GM12878 (cell line): ENCODE data around the gene LMTK3. TPM values are rescaled to one million over a fixed set of nuclear protein-coding genes. Genes with fewer than 3 reads are reported as not detected.

ENCODE experiments used
- ATAC-seq: fragments of 200-7000 bp; cut with Tn5 transposase; 3 replicates; pipeline ENCODE4 v1.9.1; 2020; ENCODE audit warnings: mild to moderate bottlenecking, moderate library complexity
- BruUV-seq: library from RNA; stranded (reverse); fragments of 400-500 nt; replicated peaks from 2 replicates; lab custom pipeline; 2021; lab: Mats Ljungman, UMichigan
- CTCF ChIA-PET: fragments of 300-600 bp; sonication (Branson Sonifier 250); formaldehyde crosslinking; extraction: SDS; loops from one replicate; lab custom pipeline; 2021; ENCODE audit warnings: inconsistent platforms; lab: Yijun Ruan, JAX
- POLR2A ChIA-PET: fragments of 350-600 bp; formaldehyde crosslinking; extraction: SDS; loops from one replicate; lab custom pipeline; 2021; ENCODE audit warnings: inconsistent platforms; lab: Charles Lee
- RAD21 ChIA-PET: fragments of 300-600 bp; sonication (Branson Sonifier 250); formaldehyde crosslinking; loops from one replicate; lab custom pipeline; 2023; ENCODE audit warnings: antibody characterized with exemption; ENCODE audit not compliant: unreplicated experiment; lab: Charles Lee
- SMC1A ChIA-PET: fragments of 300-600 bp; sonication (Branson Sonifier 250); formaldehyde crosslinking; loops from one replicate; lab custom pipeline; 2023; ENCODE audit not compliant: unreplicated experiment, uncharacterized antibody; lab: Charles Lee
- DNase-seq: peaks from one replicate; pipeline ENCODE4 v3.0.0-alpha.2; 2011; ENCODE audit warnings: low read depth, low spot score
- FAIRE-seq: peaks from 3 replicates; lab custom pipeline; 2011; peaks lifted over from hg19 to GRCh38; lab: Jason Lieb, UNC
- H2AFZ ChIP-seq: 2 replicates; pipeline ENCODE4 v1.6.0; 2011; ENCODE audit warnings: low read depth, low read length, control low read depth; ENCODE audit not compliant: control insufficient read depth
- H3K27ac ChIP-seq: 2 replicates; pipeline ENCODE4 v1.5.1; 2011; ENCODE audit warnings: control low read depth; ENCODE audit not compliant: control insufficient read depth, insufficient read depth
- H3K27me3 ChIP-seq, 2 experiments: replicated peaks in 1 of 2; 2 replicates each; pipeline versions ENCODE4 v1.6.0 to v1.6.1; 2011; ENCODE audit warnings: low read length in 1 of 2; ENCODE audit not compliant: control insufficient read depth in 2 of 2, insufficient read depth in 2 of 2
- H3K36me3 ChIP-seq, 2 experiments: 2 replicates each; pipeline ENCODE4 v1.5.1; 2011; ENCODE audit warnings: low read length in 1 of 2; ENCODE audit not compliant: control insufficient read depth in 2 of 2, insufficient read depth in 2 of 2
- H3K4me1 ChIP-seq: 2 replicates; pipeline ENCODE4 v1.6.1; 2011; ENCODE audit warnings: mild to moderate bottlenecking, low read length, moderate library complexity, mixed read lengths; ENCODE audit not compliant: control insufficient read depth, insufficient read depth
- H3K4me2 ChIP-seq: 2 replicates; pipeline ENCODE4 v1.6.0; 2011; ENCODE audit warnings: control low read depth; ENCODE audit not compliant: control insufficient read depth, insufficient read depth
- H3K4me3 ChIP-seq: fragments of 200-600 bp; sonication (generic); 2 replicates; pipeline ENCODE4 v1.5.1; 2016
- H3K79me2 ChIP-seq: 2 replicates; pipeline ENCODE4 v1.6.0; 2011; ENCODE audit warnings: low read length; ENCODE audit not compliant: control insufficient read depth, insufficient read depth
- H3K9ac ChIP-seq: 2 replicates; pipeline ENCODE4 v1.8.0; 2011; ENCODE audit warnings: low read length, control low read depth, mixed read lengths; ENCODE audit not compliant: control insufficient read depth, insufficient read depth
- H3K9me3 ChIP-seq: replicated peaks from 3 replicates; pipeline ENCODE4 v1.5.1; 2011; ENCODE audit warnings: mild to moderate bottlenecking, low read length; ENCODE audit not compliant: control insufficient read depth, insufficient read depth
- H4K20me1 ChIP-seq: 2 replicates; pipeline ENCODE4 v1.6.0; 2011; ENCODE audit not compliant: control insufficient read depth, insufficient read depth
- BACH1 ChIP-seq: fragments of 450-650 bp; IDR thresholded peaks from 2 replicates; pipeline ENCODE4 v1.6.1; 2017; ENCODE audit warnings: mild to moderate bottlenecking, borderline replicate concordance
- CHD4 ChIP-seq: fragments of 200-600 bp; sonication (generic); IDR thresholded peaks from 2 replicates; pipeline ENCODE4 v1.6.1; 2016; ENCODE audit warnings: mild to moderate bottlenecking
- E2F4 ChIP-seq: IDR thresholded peaks from 2 replicates; pipeline ENCODE4 v1.6.1; 2012; ENCODE audit warnings: low read depth, low read length, improper control_type of control experiment
- KDM1A ChIP-seq: fragments of 200-600 bp; sonication (generic); IDR thresholded peaks from 2 replicates; pipeline ENCODE4 v1.6.1; 2016; ENCODE audit warnings: borderline replicate concordance
- MEF2A ChIP-seq: IDR thresholded peaks from 2 replicates; pipeline ENCODE4 v1.6.1; 2011; ENCODE audit warnings: low read depth, mild to moderate bottlenecking, low read length, moderate library complexity; ENCODE audit not compliant: insufficient read depth
- NFIC ChIP-seq: IDR thresholded peaks from 2 replicates; pipeline ENCODE4 v1.6.1; 2012; ENCODE audit warnings: low read depth, mild to moderate bottlenecking, inconsistent platforms, low read length, moderate library complexity
- NFXL1 ChIP-seq: fragments of 450-650 bp; IDR thresholded peaks from 2 replicates; pipeline ENCODE4 v1.6.1; 2017; ENCODE audit warnings: antibody characterized with exemption, mild to moderate bottlenecking, borderline replicate concordance
- PAX8 ChIP-seq: fragments of 450-650 bp; IDR thresholded peaks from 2 replicates; pipeline ENCODE4 v1.6.1; 2017; ENCODE audit warnings: mild to moderate bottlenecking, moderate library complexity
- POLR2A ChIP-seq: IDR thresholded peaks from 2 replicates; pipeline ENCODE4 v1.6.1; 2011; ENCODE audit warnings: low read depth, mild to moderate bottlenecking, low read length
- POLR2AphosphoS2 ChIP-seq: IDR thresholded peaks from 2 replicates; pipeline ENCODE4 v1.6.1; 2011; ENCODE audit warnings: low read depth, mild to moderate bottlenecking, low read length, improper control_type of control experiment, moderate library complexity
- RCOR1 ChIP-seq: conservative IDR thresholded peaks from 2 replicates; pipeline ENCODE4 v1.6.1; 2012; ENCODE audit warnings: low read depth, low read length, improper control_type of control experiment
- RELA ChIP-seq: fragments of 450-650 bp; IDR thresholded peaks from 2 replicates; pipeline ENCODE4 v1.8.0; 2014; ENCODE audit warnings: borderline replicate concordance; ENCODE audit not compliant: partially characterized antibody
- SMARCA5 ChIP-seq: fragments of 450-650 bp; IDR thresholded peaks from 2 replicates; pipeline ENCODE4 v1.6.1; 2017; ENCODE audit warnings: mild to moderate bottlenecking
- SP1 ChIP-seq: IDR thresholded peaks from one replicate; pipeline ENCODE4 v1.6.1; 2011; ENCODE audit warnings: low read depth, low read length
- ZBTB11 ChIP-seq: fragments of 450-650 bp; formaldehyde crosslinking; IDR thresholded peaks from 2 replicates; pipeline ENCODE4 v1.5.0; 2022; ENCODE audit warnings: mild to moderate bottlenecking, missing genetic modification characterization
- ZNF384 ChIP-seq: IDR thresholded peaks from 2 replicates; pipeline ENCODE4 v1.6.1; 2012; ENCODE audit warnings: low read depth, mild to moderate bottlenecking, low read length, improper control_type of control experiment, borderline replicate concordance
- WGBS: methylation state at CpG from one replicate; pipeline ENCODE4 v1.1.6; 2016; ENCODE audit warnings: low lambda C conversion rate; ENCODE audit not compliant: insufficient replicate concordance, insufficient coverage; ENCODE audit errors: missing lambda C conversion rate; 5-methylcytosine and 5-hydroxymethylcytosine counted together
- in situ Hi-C: fragments of 300-500 bp; cut with MboI; formaldehyde crosslinking; loops from 9 replicates; pipeline ENCODE4 v1.14.3; 2018; ENCODE audit warnings: mixed read lengths
- intact Hi-C: fragments of 100-400 bp; cut with micrococcal nuclease; formaldehyde crosslinking; loops from one replicate; pipeline ENCODE4 v1.14.2; 2022; ENCODE audit not compliant: unreplicated experiment
- polyA plus RNA-seq, 11 experiments: library from polyadenylated mRNA; depleted of rRNA in 4 of 11; unstranded in 6 of 11; stranded (reverse) in 5 of 11; fragments of >200 nt; fragmentation: Nextera tagmentation in 4 of 11; fragmentation: Illumina TruSeq in 1 of 11; extraction: Ambion mirVana in 4 of 11; extraction: Trizol in 1 of 11; gene quantifications; 1 replicate in 1 of 11; 2 replicates in 10 of 11; pipeline versions ENCODE4 v1.2.1 to v1.2.3, GENCODE V29; 2011 to 2016; ENCODE audit warnings: inconsistent platforms in 2 of 11, missing spikeins in 2 of 11, low read depth in 1 of 11
- total RNA-seq, 4 experiments: library from RNA; depleted of rRNA in 3 of 4; stranded (reverse); fragments of >200 nt in 3 of 4; fragmentation: Illumina TruSeq in 1 of 4; extraction: Trizol in 1 of 4; gene quantifications; 2 replicates each; pipeline versions ENCODE4 v1.2.1 to v1.2.3, GENCODE V29; 2013 to 2021
- TF ChIP-seq, protein P1 (sequence below): fragments of 450-650 bp; conservative IDR thresholded peaks from 2 replicates; pipeline ENCODE4 v1.6.1; 2017; ENCODE audit warnings: mild to moderate bottlenecking, moderate library complexity

LMTK3 gene
- total and polyA plus RNA-seq, 10 of the 15 experiments (the other 5 are each of a cell fraction or from before 2014, with no cell fraction given) = under 0.01 to 0.28 (median 0.04) TPM; not detected in 3

- no peaks in the 10 kb centered on the region for H3K36me3 ChIP-seq
- no peaks in the 10 kb centered on the region for H3K4me1 ChIP-seq
- SMC1A ChIA-PET = no interaction called here
- no peak overlapping the region for H3K27ac ChIP-seq
- no peaks in the 10 kb centered on the region; a peak in 1 of 4 replicates for H3K27me3 ChIP-seq
- no peaks in the 10 kb centered on the region for H3K9me3 ChIP-seq
- H3K79me2 ChIP-seq = no peaks in the 10 kb centered on the region
- POLR2A ChIA-PET = no interaction called here
- no peak overlapping the region for H3K4me2 ChIP-seq
- RAD21 ChIA-PET = no interaction called here
- DNase-seq (no peak), FAIRE-seq (no peak), ATAC-seq (no peak)
- CTCF ChIA-PET = interaction anchor here (0.6 to 1.0 kb wide), 2 partner anchors 63 to 1209 kb away, joined by 3 read pairs; no protein-coding TSS in a partner anchor
- TF ChIP-seq BACH1 = no peak
- no peak for TF ChIP-seq POLR2AphosphoS2
- no peak for TF ChIP-seq KDM1A
- no peak for TF ChIP-seq NFIC
- no peak for TF ChIP-seq SMARCA5
- TF ChIP-seq RELA = no peak
- TF ChIP-seq ZBTB11 (CRISPR knock-in tag) = no peak
- TF ChIP-seq, protein P1, sequence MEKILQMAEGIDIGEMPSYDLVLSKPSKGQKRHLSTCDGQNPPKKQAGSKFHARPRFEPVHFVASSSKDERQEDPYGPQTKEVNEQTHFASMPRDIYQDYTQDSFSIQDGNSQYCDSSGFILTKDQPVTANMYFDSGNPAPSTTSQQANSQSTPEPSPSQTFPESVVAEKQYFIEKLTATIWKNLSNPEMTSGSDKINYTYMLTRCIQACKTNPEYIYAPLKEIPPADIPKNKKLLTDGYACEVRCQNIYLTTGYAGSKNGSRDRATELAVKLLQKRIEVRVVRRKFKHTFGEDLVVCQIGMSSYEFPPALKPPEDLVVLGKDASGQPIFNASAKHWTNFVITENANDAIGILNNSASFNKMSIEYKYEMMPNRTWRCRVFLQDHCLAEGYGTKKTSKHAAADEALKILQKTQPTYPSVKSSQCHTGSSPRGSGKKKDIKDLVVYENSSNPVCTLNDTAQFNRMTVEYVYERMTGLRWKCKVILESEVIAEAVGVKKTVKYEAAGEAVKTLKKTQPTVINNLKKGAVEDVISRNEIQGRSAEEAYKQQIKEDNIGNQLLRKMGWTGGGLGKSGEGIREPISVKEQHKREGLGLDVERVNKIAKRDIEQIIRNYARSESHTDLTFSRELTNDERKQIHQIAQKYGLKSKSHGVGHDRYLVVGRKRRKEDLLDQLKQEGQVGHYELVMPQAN = no peak
- no peak for TF ChIP-seq SP1
- TF ChIP-seq E2F4 = no peak
- no peak for TF ChIP-seq MEF2A
- no peak for TF ChIP-seq POLR2A
- no peak for TF ChIP-seq RCOR1
- TF ChIP-seq ZNF384 = no peak
- TF ChIP-seq CHD4 = no peak
- TF ChIP-seq PAX8 = no peak
- TF ChIP-seq NFXL1 = no peak
- H3K4me3 ChIP-seq = no peak overlapping the region
- no TSS peak for BruUV-seq
- H4K20me1 ChIP-seq = no peaks in the 10 kb centered on the region
- intact Hi-C loops = no loop called here
- no peak overlapping the region for H3K9ac ChIP-seq
- WGBS = 42% methylated on average over 19 of the region's 19 CpGs
- in situ Hi-C loops = loop anchor here (25.0 kb wide), 1 partner anchor 690 kb away; the partner anchor contains the start of gene TPRX2
- no peak overlapping the region for H2AFZ ChIP-seq
These were observed 41.0 kb upstream of the LMTK3 start for GRCh38 chr19:48552406-48553322.
